LNCAP (cell line): Measurements from ENCODE around the gene UQCRQ.

ENCODE experiments used
- CTCF ChIP-seq: fragments of 450-650 bp; IDR thresholded peaks from 2 replicates; pipeline ENCODE4 v1.5.1; 2017; ENCODE audit warnings: mild to moderate bottlenecking

Gene UQCRQ

GRCh38 chr5:132873930-132874271, 7.5 kb downstream of the UQCRQ start:
- TF ChIP-seq CTCF: no peak

- TF ChIP-seq CTCF: no peak
Measured at GRCh38 chr5:132876020-132876759, 9.7 kb downstream of the UQCRQ start.

- TF ChIP-seq CTCF: no peak
Measured at GRCh38 chr5:132877466-132877865, 11.0 kb downstream of the UQCRQ start.

GRCh38 chr5:132877938-132878337, 11.5 kb downstream of the UQCRQ start:
- TF ChIP-seq CTCF: no peak

GRCh38 chr5:132883261-132883834, 16.9 kb downstream of the UQCRQ start:
- TF ChIP-seq CTCF: peak; percentile 73

- no peak for TF ChIP-seq CTCF
Measured at GRCh38 chr5:132884548-132884947, 18.1 kb downstream of the UQCRQ start.

- TF ChIP-seq CTCF: no peak
Measured at GRCh38 chr5:132886064-132886823, 19.8 kb downstream of the UQCRQ start.
